ENCODE data around the gene MICAL3.

Gene MICAL3

GRCh38 chr22:18058371-18059093 lies 34.2 kb upstream of the MICAL3 start:
- TF ChIP-seq FOXP2 (optimal IDR thresholded peaks at IDR 0.05; ENCODE audit: borderline replicate concordance, extremely low read depth, extremely low read length, insufficient read depth) (no peak), POLR2AphosphoS5 (IDR thresholded peaks at IDR 0.05; ENCODE audit: low read depth, low read length) (no peak), TAF1 (IDR thresholded peaks at IDR 0.05; ENCODE audit: borderline replicate concordance, insufficient read depth, low read length) (no peak), REST (IDR thresholded peaks at IDR 0.05; ENCODE audit: insufficient read depth in 1 of 2, low read depth in 2 of 2, low read length in 2 of 2) (no peak), SIN3A (IDR thresholded peaks at IDR 0.05; ENCODE audit: borderline replicate concordance, insufficient read depth, low read length) (no peak)

- TF ChIP-seq REST (IDR thresholded peaks at IDR 0.05; ENCODE audit: insufficient read depth in 1 of 2, low read depth in 2 of 2, low read length in 2 of 2): no peak
- no peak for TF ChIP-seq FOXP2 (optimal IDR thresholded peaks at IDR 0.05; ENCODE audit: borderline replicate concordance, extremely low read depth, extremely low read length, insufficient read depth)
- no peak for TF ChIP-seq POLR2AphosphoS5 (IDR thresholded peaks at IDR 0.05; ENCODE audit: low read depth, low read length)
- no peak for TF ChIP-seq SIN3A (IDR thresholded peaks at IDR 0.05; ENCODE audit: borderline replicate concordance, insufficient read depth, low read length)
- TF ChIP-seq TAF1 (IDR thresholded peaks at IDR 0.05; ENCODE audit: borderline replicate concordance, insufficient read depth, low read length): no peak
Observed at GRCh38 chr22:18057568-18058209, 33.3 kb upstream of the MICAL3 start.

- no peak for TF ChIP-seq POLR2AphosphoS5 (IDR thresholded peaks at IDR 0.05; ENCODE audit: low read depth, low read length)
- TF ChIP-seq TAF1 (IDR thresholded peaks at IDR 0.05; ENCODE audit: borderline replicate concordance, insufficient read depth, low read length): no peak
- no peak for TF ChIP-seq REST (IDR thresholded peaks at IDR 0.05; ENCODE audit: insufficient read depth in 1 of 2, low read depth in 2 of 2, low read length in 2 of 2)
- no peak for TF ChIP-seq FOXP2 (optimal IDR thresholded peaks at IDR 0.05; ENCODE audit: borderline replicate concordance, extremely low read depth, extremely low read length, insufficient read depth)
- no peak for TF ChIP-seq SIN3A (IDR thresholded peaks at IDR 0.05; ENCODE audit: borderline replicate concordance, insufficient read depth, low read length)
Observed at GRCh38 chr22:18056807-18057474, 32.6 kb upstream of the MICAL3 start.

GRCh38 chr22:18056161-18056666 lies 31.9 kb upstream of the MICAL3 start:
- no peak for TF ChIP-seq SIN3A (IDR thresholded peaks at IDR 0.05; ENCODE audit: borderline replicate concordance, insufficient read depth, low read length)

- TF ChIP-seq SIN3A (IDR thresholded peaks at IDR 0.05; ENCODE audit: borderline replicate concordance, insufficient read depth, low read length) (no peak), REST (IDR thresholded peaks at IDR 0.05; ENCODE audit: insufficient read depth in 1 of 2, low read depth in 2 of 2, low read length in 2 of 2) (no peak), POLR2AphosphoS5 (IDR thresholded peaks at IDR 0.05; ENCODE audit: low read depth, low read length) (no peak), FOXP2 (optimal IDR thresholded peaks at IDR 0.05; ENCODE audit: borderline replicate concordance, extremely low read depth, extremely low read length, insufficient read depth) (no peak), TAF1 (IDR thresholded peaks at IDR 0.05; ENCODE audit: borderline replicate concordance, insufficient read depth, low read length) (no peak)
Observed at GRCh38 chr22:18055619-18056160, 31.3 kb upstream of the MICAL3 start.

Measured in PFSK-1 (cell line).